Fibroblast of lung (primary cell): ENCODE results near the gene TUNAR. TPM values are rescaled to one million over a fixed set of nuclear protein-coding genes. Genes with fewer than 3 reads are reported as not detected.

ENCODE experiments used
- DNase-seq, 2 donors: peaks; one replicate each; pipeline versions ENCODE4 v3.0.0 to v3.0.0-alpha.2; 2010; ENCODE audit warnings: low read depth in 2 of 2
- H2AFZ ChIP-seq: 2 replicates; pipeline ENCODE4 v1.5.1; 2012; ENCODE audit warnings: low read length, control low read depth, inconsistent platforms
- H3K27ac ChIP-seq: 2 replicates; pipeline ENCODE4 v1.5.1; 2011; ENCODE audit warnings: low read length, control low read depth; ENCODE audit not compliant: insufficient read depth
- H3K27me3 ChIP-seq: 2 replicates; pipeline ENCODE4 v1.5.1; 2011; ENCODE audit warnings: mild to moderate bottlenecking, low read length; ENCODE audit not compliant: control insufficient read depth, insufficient read depth
- H3K36me3 ChIP-seq: 2 replicates; pipeline ENCODE4 v1.5.1; 2011; ENCODE audit warnings: low read length; ENCODE audit not compliant: control insufficient read depth, insufficient read depth
- H3K4me1 ChIP-seq: 2 replicates; pipeline ENCODE4 v1.5.1; 2011; ENCODE audit warnings: low read length; ENCODE audit not compliant: control insufficient read depth, insufficient read depth; ENCODE audit errors: extremely low read depth
- H3K4me2 ChIP-seq: 2 replicates; pipeline ENCODE4 v1.5.1; 2011; ENCODE audit warnings: low read length, control low read depth; ENCODE audit not compliant: insufficient read depth; ENCODE audit errors: extremely low read depth
- H3K4me3 ChIP-seq, 4 experiments: fragments of 200-600 bp in 1 of 4; sonication (generic) in 1 of 4; replicated peaks in 1 of 4; 2 replicates each; pipeline ENCODE4 v1.5.1; 2011 to 2016; ENCODE audit warnings: low read length in 4 of 4, low read depth in 3 of 4, mild to moderate bottlenecking in 3 of 4, control low read depth in 2 of 4, inconsistent platforms in 1 of 4, mixed read lengths in 1 of 4; ENCODE audit not compliant: insufficient read depth in 1 of 4; ENCODE audit errors: control extremely low read depth in 1 of 4
- H3K79me2 ChIP-seq: 2 replicates; pipeline ENCODE4 v1.5.1; 2012; ENCODE audit warnings: mild to moderate bottlenecking, low read length, inconsistent platforms; ENCODE audit not compliant: control insufficient read depth, insufficient read depth
- H3K9ac ChIP-seq: 2 replicates; pipeline ENCODE4 v1.5.1; 2011; ENCODE audit warnings: mild to moderate bottlenecking, low read length, control low read depth; ENCODE audit not compliant: insufficient read depth
- H3K9me3 ChIP-seq: 2 replicates; pipeline ENCODE4 v1.5.1; 2012; ENCODE audit warnings: low read depth, low read length; ENCODE audit not compliant: control insufficient read depth, insufficient read depth
- H4K20me1 ChIP-seq: 2 replicates; pipeline ENCODE4 v1.5.1; 2011; ENCODE audit warnings: low read length; ENCODE audit not compliant: control insufficient read depth, insufficient read depth; ENCODE audit errors: extremely low read depth
- EZH2 ChIP-seq: IDR thresholded peaks from 2 replicates; pipeline ENCODE4 v1.5.1; 2012; ENCODE audit warnings: low read length, control low read depth, mild to moderate bottlenecking; ENCODE audit errors: missing control alignments
- polyA plus RNA-seq, 2 donors: library from polyadenylated mRNA; depleted of rRNA in 1 of 2; stranded (reverse) in 1 of 2; unstranded in 1 of 2; fragments of >200 nt; gene quantifications; 2 replicates each; pipeline ENCODE4 v1.2.1, GENCODE V29; 2011 to 2012; ENCODE audit warnings: missing spikeins in 1 of 2
- total RNA-seq: library from RNA; depleted of rRNA; stranded (reverse); fragments of >200 nt; gene quantifications from 2 replicates; pipeline ENCODE4 v1.2.1, GENCODE V29; 2014
- TF ChIP-seq, protein P1 (sequence below), 2 donors: IDR thresholded peaks in 1 of 2; conservative IDR thresholded peaks in 1 of 2; 1 replicate in 1 of 2; 2 replicates in 1 of 2; pipeline ENCODE4 v1.5.1; 2011 to 2012; ENCODE audit warnings: low read length in 2 of 2, control low read depth in 1 of 2, inconsistent platforms in 1 of 2, low read depth in 1 of 2, mild to moderate bottlenecking in 1 of 2

The TUNAR gene
- total and polyA plus RNA-seq, 2 donors (not counting 1 experiment from before 2014, with no cell fraction given): not detected

DNA sequence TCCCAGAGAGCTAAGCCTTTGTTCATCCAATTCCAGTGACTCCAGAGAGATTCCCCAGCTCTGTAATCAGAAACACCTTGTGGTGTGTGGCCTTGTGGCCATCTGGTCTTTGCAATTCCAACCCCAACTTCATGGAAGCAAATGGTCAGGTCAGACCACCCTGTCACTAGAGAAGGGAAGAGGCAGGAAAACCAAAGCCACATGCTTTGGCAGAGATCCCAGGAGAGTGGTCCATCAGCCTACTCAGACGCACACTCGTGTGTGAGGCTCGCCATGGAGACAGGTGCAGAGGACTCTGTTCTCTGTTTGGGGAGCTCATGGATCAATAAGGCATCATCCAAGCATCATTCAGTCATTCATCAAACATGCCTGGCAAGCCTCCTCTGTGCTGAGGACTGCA is 46.2 kb upstream of the TUNAR start:
- Histone ChIP-seq H3K4me1 (no peaks in the 10 kb centered on the region), H3K9me3 (no peaks in the 10 kb centered on the region), H3K9ac (no peak overlapping the region), H3K36me3 (no peaks in the 10 kb centered on the region), H2AFZ (no peak overlapping the region), H3K27me3 (no peaks in the 10 kb centered on the region), H4K20me1 (no peaks in the 10 kb centered on the region), H3K79me2 (no peaks in the 10 kb centered on the region), H3K4me2 (no peak overlapping the region), H3K4me3 (no peak overlapping the region), H3K27ac (no peak overlapping the region)
- TF ChIP-seq, protein P1, sequence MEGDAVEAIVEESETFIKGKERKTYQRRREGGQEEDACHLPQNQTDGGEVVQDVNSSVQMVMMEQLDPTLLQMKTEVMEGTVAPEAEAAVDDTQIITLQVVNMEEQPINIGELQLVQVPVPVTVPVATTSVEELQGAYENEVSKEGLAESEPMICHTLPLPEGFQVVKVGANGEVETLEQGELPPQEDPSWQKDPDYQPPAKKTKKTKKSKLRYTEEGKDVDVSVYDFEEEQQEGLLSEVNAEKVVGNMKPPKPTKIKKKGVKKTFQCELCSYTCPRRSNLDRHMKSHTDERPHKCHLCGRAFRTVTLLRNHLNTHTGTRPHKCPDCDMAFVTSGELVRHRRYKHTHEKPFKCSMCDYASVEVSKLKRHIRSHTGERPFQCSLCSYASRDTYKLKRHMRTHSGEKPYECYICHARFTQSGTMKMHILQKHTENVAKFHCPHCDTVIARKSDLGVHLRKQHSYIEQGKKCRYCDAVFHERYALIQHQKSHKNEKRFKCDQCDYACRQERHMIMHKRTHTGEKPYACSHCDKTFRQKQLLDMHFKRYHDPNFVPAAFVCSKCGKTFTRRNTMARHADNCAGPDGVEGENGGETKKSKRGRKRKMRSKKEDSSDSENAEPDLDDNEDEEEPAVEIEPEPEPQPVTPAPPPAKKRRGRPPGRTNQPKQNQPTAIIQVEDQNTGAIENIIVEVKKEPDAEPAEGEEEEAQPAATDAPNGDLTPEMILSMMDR (conservative IDR thresholded peaks at IDR 0.05 in 1 of 2, IDR thresholded peaks at IDR 0.05 in 1 of 2; ENCODE audit: low read depth in 1 of 2, low read length in 2 of 2): no peak
- no peak for TF ChIP-seq EZH2
- DNase-seq: no peak

DNA sequence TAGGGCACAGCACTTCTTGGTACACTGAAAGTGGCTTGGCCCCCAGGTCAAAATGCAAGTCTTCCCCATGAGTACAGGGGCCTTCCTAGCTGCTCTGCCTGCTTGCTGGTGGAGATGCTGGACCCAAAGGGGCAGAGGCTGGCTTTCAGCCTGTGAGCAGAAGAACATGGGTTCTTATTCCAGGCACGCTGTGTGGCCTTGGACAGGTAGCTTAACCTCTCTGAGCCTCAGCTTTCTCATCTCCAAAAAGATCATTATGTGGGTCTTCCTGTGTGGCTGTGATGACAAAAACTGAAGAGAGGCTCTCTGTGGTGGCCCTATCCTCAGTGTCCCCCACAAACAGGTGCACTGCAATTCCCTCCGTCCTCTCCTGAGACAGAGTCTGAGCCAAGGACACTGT is 45.6 kb upstream of the TUNAR start:
- Histone ChIP-seq H2AFZ (no peak overlapping the region), H3K27me3 (no peaks in the 10 kb centered on the region), H3K4me3 (no peak overlapping the region), H3K9ac (no peak overlapping the region), H3K4me2 (no peak overlapping the region), H3K9me3 (no peaks in the 10 kb centered on the region), H3K27ac (no peak overlapping the region), H3K79me2 (no peaks in the 10 kb centered on the region), H4K20me1 (no peaks in the 10 kb centered on the region), H3K36me3 (no peaks in the 10 kb centered on the region), H3K4me1 (no peaks in the 10 kb centered on the region)
- TF ChIP-seq EZH2: no peak
- TF ChIP-seq, protein P1 (conservative IDR thresholded peaks at IDR 0.05 in 1 of 2, IDR thresholded peaks at IDR 0.05 in 1 of 2; ENCODE audit: low read depth in 1 of 2, low read length in 2 of 2): no peak
- no peak for DNase-seq

DNA sequence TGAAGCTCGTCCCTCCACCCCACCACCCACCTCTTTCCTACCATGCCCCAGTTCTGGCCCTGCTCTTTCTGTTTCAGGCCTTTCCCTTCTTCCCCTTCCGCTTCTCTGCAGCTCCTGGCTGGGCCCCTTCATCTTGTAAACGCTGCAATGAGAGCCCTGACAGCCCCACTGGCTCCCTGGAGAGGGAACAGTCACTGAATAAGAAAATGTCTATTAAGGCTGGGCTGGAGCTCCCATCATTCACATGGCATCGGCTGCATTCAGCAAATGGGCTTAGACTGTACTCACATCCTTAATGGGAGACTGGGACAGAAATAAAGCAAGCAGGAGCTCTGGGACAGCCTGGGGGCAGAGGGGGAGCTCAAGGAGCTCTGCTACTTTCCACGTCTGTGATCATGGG is 45.2 kb upstream of the TUNAR start:
- Histone ChIP-seq H3K9me3 (no peaks in the 10 kb centered on the region), H4K20me1 (no peaks in the 10 kb centered on the region), H3K4me2 (no peak overlapping the region), H3K36me3 (no peaks in the 10 kb centered on the region), H2AFZ (no peak overlapping the region), H3K4me3 (no peak overlapping the region), H3K27me3 (no peaks in the 10 kb centered on the region), H3K4me1 (no peaks in the 10 kb centered on the region), H3K27ac (no peak overlapping the region), H3K9ac (no peak overlapping the region), H3K79me2 (no peaks in the 10 kb centered on the region)
- no peak for DNase-seq
- TF ChIP-seq EZH2: no peak
- TF ChIP-seq, protein P1 (conservative IDR thresholded peaks at IDR 0.05 in 1 of 2, IDR thresholded peaks at IDR 0.05 in 1 of 2; ENCODE audit: low read depth in 1 of 2, low read length in 2 of 2): no peak
